Measurements from ENCODE around the gene TEX2. TPM values are rescaled to one million over a fixed set of nuclear protein-coding genes. Genes with fewer than 3 reads are reported as not detected.
"Not testable (repeated sequence)": the region's sequence is repeated elsewhere in the genome, so short reads cannot be mapped to it uniquely, and the experiment has no call there.

The TEX2 gene
- total and polyA plus RNA-seq, 2 of the 13 experiments (the other 11 are each of a cell fraction or from before 2014, with no cell fraction given), result 21.4 to 37.7 TPM

GRCh38 chr17:64170286-64170685 lies 92.8 kb downstream of the TEX2 start:
- no peak overlapping the region for H2AFZ ChIP-seq (ENCODE audit: low read length)
- 98% methylated on average over 4 of the region's 4 CpGs for WGBS (ENCODE audit: low lambda C conversion rate)
- no peak overlapping the region for H3K4me3 ChIP-seq (replicated peaks in 1 of 3; ENCODE audit: insufficient read depth in 1 of 3, low read depth in 2 of 3, low read length in 3 of 3)
- no peaks in the 10 kb centered on the region for H3K79me2 ChIP-seq (ENCODE audit: insufficient read depth, low read length)
- CTCF ChIA-PET (ENCODE audit: low intra/inter-chr PET ratio, low total read pairs), result no interaction called here
- in situ Hi-C loops (cut with HindIII; ENCODE audit: extremely low pct_ligation_motif_present, low pct_unique_long_range_greater_than_20kb), result no loop called here
- POLR2A ChIA-PET, result no interaction called here
- BruUV-seq (replicated peaks), result no TSS peak
- H4K20me1 ChIP-seq (ENCODE audit: insufficient read depth, low read length), result no peaks in the 10 kb centered on the region
- H3K27me3 ChIP-seq (ENCODE audit: control insufficient read depth in 1 of 2, insufficient read depth in 2 of 2, low read length in 2 of 2), result no peaks in the 10 kb centered on the region
- no peak for ATAC-seq
- no peak for TF ChIP-seq JUNB (CRISPR knock-in tag; IDR thresholded peaks at IDR 0.05; ENCODE audit: borderline replicate concordance)
- TF ChIP-seq, protein P1, sequence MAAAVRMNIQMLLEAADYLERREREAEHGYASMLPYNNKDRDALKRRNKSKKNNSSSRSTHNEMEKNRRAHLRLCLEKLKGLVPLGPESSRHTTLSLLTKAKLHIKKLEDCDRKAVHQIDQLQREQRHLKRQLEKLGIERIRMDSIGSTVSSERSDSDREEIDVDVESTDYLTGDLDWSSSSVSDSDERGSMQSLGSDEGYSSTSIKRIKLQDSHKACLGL (CRISPR knock-in tag; IDR thresholded peaks at IDR 0.05), result no peak
- TF ChIP-seq YEATS4 (CRISPR knock-in tag; IDR thresholded peaks at IDR 0.05; ENCODE audit: borderline replicate concordance), result no peak
- no peak for DNase-seq (ENCODE audit: low spot score)
- no peak for FAIRE-seq
- no peaks in the 10 kb centered on the region for H3K9me3 ChIP-seq (ENCODE audit: low read length)
- intact Hi-C loops (cut with micrococcal nuclease; ENCODE audit: unreplicated experiment), result no loop called here
- no peak overlapping the region for H3K27ac ChIP-seq (ENCODE audit: extremely low read length, insufficient read depth, low read length)
- peaks cover 22 to 39% of the 10 kb centered on the region in 2 experiments for H3K36me3 ChIP-seq (replicated peaks in 1 of 2; ENCODE audit: control insufficient read depth in 1 of 2, insufficient read depth in 2 of 2, low read length in 2 of 2)
- no peak overlapping the region for H3K9ac ChIP-seq (ENCODE audit: insufficient read depth, low read depth, low read length)
- H3K4me1 ChIP-seq (ENCODE audit: insufficient read depth, low read length), result no peaks in the 10 kb centered on the region
- no peak overlapping the region for H3K4me2 ChIP-seq (ENCODE audit: low read depth, low read length)

DNA sequence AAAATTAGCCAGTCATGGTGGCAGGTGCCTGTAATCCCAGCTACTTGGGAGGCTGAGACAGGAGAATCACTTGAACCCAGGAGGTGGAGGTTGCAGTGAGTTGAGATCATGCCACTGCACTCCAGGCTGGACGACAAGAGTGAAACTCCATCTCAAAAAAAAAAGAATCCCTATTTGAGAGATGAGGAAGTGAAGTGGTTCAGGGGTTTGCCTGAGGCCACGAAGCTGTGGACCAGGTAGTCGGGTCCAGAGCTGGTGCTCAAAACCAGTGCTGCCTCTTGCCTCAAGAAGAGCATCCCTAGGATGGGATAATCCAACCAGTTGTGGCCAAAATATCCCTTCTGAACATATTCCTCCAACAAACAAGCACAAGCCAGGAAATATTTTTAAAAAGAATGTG lies 95.4 kb downstream of the TEX2 start:
- H3K4me1 ChIP-seq (ENCODE audit: insufficient read depth, low read length); H3K9me3 ChIP-seq (ENCODE audit: low read length); CTCF ChIA-PET (ENCODE audit: low intra/inter-chr PET ratio, low total read pairs); H2AFZ ChIP-seq (ENCODE audit: low read length); BruUV-seq (replicated peaks); ATAC-seq; H3K79me2 ChIP-seq (ENCODE audit: insufficient read depth, low read length); H3K27me3 ChIP-seq (ENCODE audit: control insufficient read depth in 1 of 2, insufficient read depth in 2 of 2, low read length in 2 of 2); H3K9ac ChIP-seq (ENCODE audit: insufficient read depth, low read depth, low read length); intact Hi-C loops (cut with micrococcal nuclease; ENCODE audit: unreplicated experiment); DNase-seq (ENCODE audit: low spot score); in situ Hi-C loops (cut with HindIII; ENCODE audit: extremely low pct_ligation_motif_present, low pct_unique_long_range_greater_than_20kb); FAIRE-seq; H3K27ac ChIP-seq (ENCODE audit: extremely low read length, insufficient read depth, low read length); H4K20me1 ChIP-seq (ENCODE audit: insufficient read depth, low read length); H3K4me2 ChIP-seq (ENCODE audit: low read depth, low read length); H3K4me3 ChIP-seq (replicated peaks in 1 of 3; ENCODE audit: insufficient read depth in 1 of 3, low read depth in 2 of 3, low read length in 3 of 3): not testable (repeated sequence)
- H3K36me3 ChIP-seq (replicated peaks in 1 of 2; ENCODE audit: control insufficient read depth in 1 of 2, insufficient read depth in 2 of 2, low read length in 2 of 2), result peaks cover 16 to 46% of the 10 kb centered on the region in 2 experiments
- 96% methylated on average over 3 of the region's 3 CpGs for WGBS (ENCODE audit: low lambda C conversion rate)
- POLR2A ChIA-PET, result interaction anchor here (1.2 to 3.8 kb wide), 3 partner anchors 12 to 49 kb away, joined by 4 to 17 read pairs (median 5); no protein-coding TSS in a partner anchor

Data from HepG2 (cell line).